Skin of body (tissue), 3 donors: ENCODE data around the gene VTCN1. TPM values are rescaled to one million over a fixed set of nuclear protein-coding genes. Genes with fewer than 3 reads are reported as not detected.

Experiments
- DNase-seq: peaks from one replicate; lab custom pipeline; 2025; lab: John Stamatoyannopoulos, UW
- small RNA-seq: library from RNA; depleted of rRNA; stranded (forward); fragments of <200 nt; gene quantifications from one replicate; pipeline ENCODE3, GENCODE V24; 2014; ENCODE audit warnings: low replicate concordance
- total RNA-seq: library from RNA; depleted of rRNA; stranded (reverse); fragments of >200 nt; gene quantifications from one replicate; pipeline ENCODE4 v1.2.3, GENCODE V29; 2014

VTCN1 gene
- total RNA-seq, 1 donor from 2014 or later = 6.5 TPM

DNA sequence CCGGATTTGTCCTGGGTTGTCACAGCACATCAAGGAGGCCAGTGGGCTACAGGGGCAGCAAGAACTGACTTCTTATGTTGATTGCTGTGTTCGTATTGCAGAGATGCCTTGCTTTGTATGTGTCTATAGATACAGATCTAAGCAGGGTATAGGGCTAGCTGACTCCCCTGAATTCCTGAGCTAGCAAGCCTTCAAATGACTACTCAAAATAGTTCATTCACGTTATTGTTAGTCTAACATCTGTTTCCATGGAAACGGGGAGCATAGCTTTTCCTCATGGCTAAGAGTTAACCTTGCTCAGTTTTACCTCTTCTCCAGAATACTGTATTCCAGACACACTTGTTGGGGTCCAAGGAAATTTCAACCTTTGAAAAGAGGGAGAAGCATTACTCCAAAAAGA is 113.3 kb downstream of the VTCN1 start:
- no peak for DNase-seq

DNA sequence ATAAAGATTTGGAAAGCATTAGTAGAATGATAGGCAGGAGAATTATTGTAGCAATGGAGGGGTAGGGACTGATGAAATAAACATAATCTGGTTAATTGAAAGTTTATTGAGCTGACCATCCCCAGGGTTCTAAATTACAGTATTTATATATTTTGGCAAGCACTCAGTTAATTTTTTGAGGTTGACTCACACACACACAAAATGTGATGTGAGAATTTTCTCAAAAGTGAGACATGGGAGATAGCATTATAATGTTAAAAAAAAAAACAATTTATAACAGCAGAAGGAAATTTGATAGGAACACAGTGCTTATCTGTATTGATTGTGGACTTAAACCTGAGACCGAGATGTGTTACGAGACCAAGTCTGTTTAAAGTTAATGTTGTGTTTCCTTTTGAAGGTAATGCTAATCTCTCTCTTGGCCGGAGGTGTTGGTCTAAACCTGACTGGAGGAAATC is 113.7 kb downstream of the VTCN1 start:
- DNase-seq = no peak

DNA sequence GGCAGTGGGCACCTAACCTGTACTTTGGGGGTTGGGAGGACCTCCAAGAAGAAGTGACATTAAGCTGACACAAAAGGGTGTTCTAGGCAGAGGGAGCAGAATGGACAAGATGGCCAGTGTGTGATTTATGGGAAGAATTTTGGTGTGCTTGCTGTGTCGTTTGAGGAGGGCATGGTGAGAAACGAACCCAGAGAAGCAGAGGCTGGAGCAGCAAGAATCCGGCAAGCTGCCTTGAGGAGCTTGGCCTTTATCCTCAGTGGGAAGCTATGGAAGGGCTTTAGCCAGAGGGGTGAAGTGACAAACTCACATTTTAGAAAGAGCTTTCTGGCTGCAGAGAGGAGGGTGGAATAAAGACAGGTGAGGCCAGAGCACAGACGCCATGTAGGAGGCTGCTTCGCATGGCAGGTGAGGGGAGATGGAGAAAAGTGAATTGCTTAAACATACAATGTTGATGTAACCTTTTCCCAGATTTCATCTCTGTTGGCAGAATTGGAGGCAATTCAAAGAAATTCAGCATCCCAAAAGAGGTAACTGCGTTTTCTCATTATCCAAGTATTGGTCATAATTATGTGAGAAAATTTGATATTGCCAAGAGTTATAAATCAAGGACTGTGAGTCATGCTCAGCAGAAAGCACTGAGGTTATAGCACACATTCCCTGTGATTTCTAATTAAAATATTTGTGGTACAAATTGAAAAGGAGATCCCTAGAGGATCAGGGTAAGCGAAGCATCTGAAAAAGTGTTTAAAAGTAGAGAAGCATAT is 115.7 kb downstream of the VTCN1 start:
- DNase-seq = no peak

DNA sequence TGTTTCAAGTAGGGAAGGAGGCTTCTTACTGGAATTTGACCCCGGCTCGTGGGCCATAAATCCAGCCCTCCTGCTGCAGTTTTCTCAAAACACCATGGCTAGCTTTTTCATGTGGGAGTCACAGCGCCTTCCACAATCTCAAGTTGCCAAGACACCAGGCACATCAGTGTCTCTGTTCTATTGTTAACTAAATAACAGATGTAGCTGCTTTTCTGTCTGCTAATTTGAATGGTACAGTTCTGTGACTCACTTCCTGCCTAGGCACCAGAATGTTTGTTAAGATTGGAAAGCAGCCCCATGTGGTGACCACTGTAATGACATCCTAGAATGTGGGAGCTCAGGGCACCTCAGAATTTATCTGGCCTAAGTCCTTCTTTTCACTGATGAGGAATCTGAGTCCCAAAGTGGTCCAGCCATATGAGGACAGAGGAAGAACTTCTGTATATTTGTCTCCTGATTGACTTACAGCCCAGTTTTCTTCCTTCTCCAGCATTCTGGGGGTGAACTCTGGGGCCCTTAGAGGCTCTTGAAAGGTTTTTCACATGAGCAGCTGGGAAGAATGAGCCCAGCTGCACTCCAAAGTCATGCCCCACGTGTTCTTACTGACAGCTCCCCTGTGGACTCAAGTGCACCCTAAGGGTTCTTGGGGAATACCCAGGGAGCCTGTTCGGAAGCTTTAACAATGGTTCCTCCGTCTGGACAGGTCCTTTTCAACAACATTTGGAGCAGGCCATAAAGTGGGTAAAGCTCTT is 116.7 kb downstream of the VTCN1 start:
- peak; percentile 52 for DNase-seq

Small RNA genes within 50 kb of the gene (small RNA-seq; reads per million reads assigned to genes)
- 1.7 reads per million, percentile 84 among the genes with 10 or more reads in this experiment for gene MIR942
- gene RF00017 = not detected

Other genes with a start within 250 kb of the VTCN1 start
- 1.8 TPM for gene CD101, start 209.2 kb downstream of the VTCN1 start, total RNA-seq
- 17.0 TPM for gene TTF2, start 150.6 kb downstream of the VTCN1 start, total RNA-seq
- gene TRIM45, start 89.2 kb downstream of the VTCN1 start, total RNA-seq = 6.9 TPM
- 37.4 TPM for gene MAN1A2, start 156.5 kb upstream of the VTCN1 start, total RNA-seq